Panc1 (cell line): ENCODE data around the gene TNIK. TPM values are rescaled to one million over a fixed set of nuclear protein-coding genes. Genes with fewer than 3 reads are reported as not detected.
"Not testable (repeated sequence)": the region's sequence is repeated elsewhere in the genome, so short reads cannot be mapped to it uniquely, and the experiment has no call there.

Experiments
- ATAC-seq: fragments of 200-7000 bp; cut with Tn5 transposase; 2 replicates; pipeline ENCODE4 v1.9.1; 2020; ENCODE audit warnings: mild to moderate bottlenecking, moderate library complexity
- BruUV-seq: library from RNA; stranded (reverse); fragments of 400-500 nt; replicated peaks from 2 replicates; lab custom pipeline; 2021; lab: Mats Ljungman, UMichigan
- CTCF ChIA-PET: fragments of 300-600 bp; sonication (Branson Sonifier 250); formaldehyde crosslinking; loops from one replicate; lab custom pipeline; 2022; ENCODE audit warnings: antibody characterized with exemption; lab: Charles Lee
- POLR2A ChIA-PET: fragments of 300-600 bp; sonication (Branson Sonifier 250); formaldehyde crosslinking; loops from one replicate; lab custom pipeline; 2022; ENCODE audit warnings: antibody characterized with exemption; lab: Charles Lee
- DNase-seq: peaks from one replicate; pipeline ENCODE4 v3.0.0-alpha.2; 2010; ENCODE audit warnings: low read depth, low spot score
- H3K27ac ChIP-seq: 2 replicates; pipeline ENCODE4 v1.5.1; 2011; ENCODE audit warnings: mild to moderate bottlenecking, low read length, inconsistent platforms
- H3K27me3 ChIP-seq: fragments of 200-500 bp; sonication (Bioruptor generic); 2 replicates; pipeline ENCODE4 v1.6.0; 2014; ENCODE audit warnings: low read length, inconsistent platforms; ENCODE audit not compliant: control insufficient read depth, insufficient read depth
- H3K36me3 ChIP-seq: fragments of 200-500 bp; sonication (Bioruptor generic); 2 replicates; pipeline ENCODE4 v1.5.1; 2014; ENCODE audit warnings: inconsistent platforms, mild to moderate bottlenecking, low read length, moderate library complexity; ENCODE audit not compliant: control insufficient read depth, insufficient read depth
- H3K4me1 ChIP-seq: 2 replicates; pipeline ENCODE4 v1.5.1; 2011; ENCODE audit warnings: inconsistent platforms, mild to moderate bottlenecking, low read length, moderate library complexity; ENCODE audit not compliant: control insufficient read depth, insufficient read depth
- H3K4me3 ChIP-seq, 2 experiments: 2 replicates each; pipeline ENCODE4 v1.5.1; 2011 to 2012; ENCODE audit warnings: low read depth in 2 of 2, low read length in 2 of 2, mild to moderate bottlenecking in 2 of 2, inconsistent platforms in 1 of 2, moderate library complexity in 1 of 2
- H3K9me3 ChIP-seq: fragments of 200-500 bp; sonication (Bioruptor generic); 2 replicates; pipeline ENCODE4 v1.5.1; 2014; ENCODE audit warnings: low read depth, mild to moderate bottlenecking, inconsistent platforms, low read length, moderate library complexity; ENCODE audit not compliant: control insufficient read depth, insufficient read depth
- CTCF ChIP-seq: fragments of 450-650 bp; IDR thresholded peaks from 2 replicates; pipeline ENCODE4 v1.5.1; 2017; ENCODE audit warnings: mild to moderate bottlenecking
- POLR2AphosphoS5 ChIP-seq: IDR thresholded peaks from 2 replicates; pipeline ENCODE4 v1.6.1; 2012; ENCODE audit warnings: mild to moderate bottlenecking, low read depth, low read length, moderate library complexity
- REST ChIP-seq, 2 experiments: IDR thresholded peaks; 2 replicates each; pipeline ENCODE4 v1.6.1; 2011 to 2012; ENCODE audit warnings: low read depth in 2 of 2, control low read depth in 1 of 2, low read length in 1 of 2, mild to moderate bottlenecking in 1 of 2, moderate library complexity in 1 of 2; ENCODE audit not compliant: insufficient read depth in 1 of 2
- SIN3A ChIP-seq: IDR thresholded peaks from 2 replicates; pipeline ENCODE4 v1.6.1; 2012; ENCODE audit warnings: low read depth, mild to moderate bottlenecking, low read length, moderate library complexity, borderline replicate concordance; ENCODE audit not compliant: insufficient read depth
- TCF7L2 ChIP-seq: IDR thresholded peaks from 2 replicates; pipeline ENCODE4 v1.6.1; 2011; ENCODE audit warnings: mild to moderate bottlenecking, low read depth, low read length, inconsistent platforms
- in situ Hi-C: cut with HindIII; loops from 2 replicates; pipeline ENCODE4 v1.10.0; 2016; ENCODE audit warnings: low sequenced_read_pairs, low pct_unique_long_range_greater_than_20kb
- intact Hi-C: fragments of 100-400 bp; cut with micrococcal nuclease; formaldehyde crosslinking; loops from one replicate; pipeline ENCODE4 v1.10.0; 2022; ENCODE audit not compliant: unreplicated experiment
- total RNA-seq: library from RNA; stranded (reverse); gene quantifications from one replicate; pipeline ENCODE4 v1.2.1, GENCODE V29; 2021; ENCODE audit not compliant: unreplicated experiment

Gene TNIK
- total RNA-seq, 1 experiment from 2014 or later = 1.9 TPM

GRCh38 chr3:171369156-171369555 lies 91.0 kb downstream of the TNIK start:
- BruUV-seq = no TSS peak
- no peak for DNase-seq
- 0 out of 2 replicates have a peak, but pooled peaks cover 2% of the 10 kb centered on the region for H3K27me3 ChIP-seq
- POLR2A ChIA-PET = interaction anchor here (0.7 kb wide), 1 partner anchor 297 kb away, joined by 4 read pairs; no protein-coding TSS in a partner anchor
- H3K4me3 ChIP-seq = no peak overlapping the region
- TF ChIP-seq REST (IDR thresholded peaks at IDR 0.05; ENCODE audit: insufficient read depth in 1 of 2, low read depth in 2 of 2, low read length in 1 of 2) = no peak
- no peak for TF ChIP-seq SIN3A
- no peaks in the 10 kb centered on the region for H3K9me3 ChIP-seq
- no peaks in the 10 kb centered on the region for H3K4me1 ChIP-seq
- H3K36me3 ChIP-seq = no peaks in the 10 kb centered on the region
- in situ Hi-C loops (no loop called here), intact Hi-C loops (no loop called here)
- no peak for ATAC-seq
- CTCF ChIA-PET = interaction anchor here (0.6 kb wide), 1 partner anchor 95 kb away, joined by 5 read pairs; no protein-coding TSS in a partner anchor
- H3K27ac ChIP-seq = no peak overlapping the region

- CTCF ChIA-PET, H3K9me3 ChIP-seq, BruUV-seq, H3K27me3 ChIP-seq, H3K4me3 ChIP-seq, DNase-seq, POLR2A ChIA-PET, ATAC-seq, intact Hi-C loops, H3K36me3 ChIP-seq, H3K27ac ChIP-seq, in situ Hi-C loops, H3K4me1 ChIP-seq: not testable (repeated sequence)
Measured at GRCh38 chr3:171366738-171367137, 93.5 kb downstream of the TNIK start.

GRCh38 chr3:171366043-171366442 lies 94.2 kb downstream of the TNIK start:
- POLR2A ChIA-PET = interaction anchor here (0.6 kb wide), 1 partner anchor 14 kb away, joined by 8 read pairs; no protein-coding TSS in a partner anchor
- no peaks in the 10 kb centered on the region for H3K9me3 ChIP-seq
- CTCF ChIA-PET = no interaction called here
- H3K27me3 ChIP-seq = 0 out of 2 replicates have a peak, but pooled peaks cover 7% of the 10 kb centered on the region
- TF ChIP-seq SIN3A (no peak), CTCF (no peak), TCF7L2 (no peak), POLR2AphosphoS5 (no peak), REST (IDR thresholded peaks at IDR 0.05; ENCODE audit: insufficient read depth in 1 of 2, low read depth in 2 of 2, low read length in 1 of 2) (no peak)
- H3K4me1 ChIP-seq = no peaks in the 10 kb centered on the region
- H3K4me3 ChIP-seq = no peak overlapping the region
- no TSS peak for BruUV-seq
- DNase-seq (no peak), ATAC-seq (no peak)
- in situ Hi-C loops = no loop called here
- H3K36me3 ChIP-seq = no peaks in the 10 kb centered on the region
- H3K27ac ChIP-seq = no peak overlapping the region
- intact Hi-C loops = no loop called here
